Activated CD4-positive, alpha-beta T cell treated with anti-CD3 and anti-CD28 coated beads, Interleukin-2, amount 10 ng/mL, durations not matched to agents 24 days and 14 days (primary cell): ENCODE measurements around the gene RAB39B. TPM values are rescaled to one million over a fixed set of nuclear protein-coding genes. Genes with fewer than 3 reads are reported as not detected.
"Not testable (repeated sequence)": the region's sequence is repeated elsewhere in the genome, so short reads cannot be mapped to it uniquely, and the experiment has no call there.

ENCODE experiments used
- DNase-seq: peaks from one replicate; pipeline ENCODE4 v3.0.0; 2022
- H3K27ac Mint-ChIP-seq: one replicate; pipeline ENCODE4 v1.8.0; 2022; ENCODE audit warnings: mild to moderate bottlenecking, mixed read lengths
- H3K27me3 Mint-ChIP-seq: one replicate; pipeline ENCODE4 v1.8.0; 2022; ENCODE audit warnings: mixed read lengths
- H3K36me3 Mint-ChIP-seq: one replicate; pipeline ENCODE4 v1.8.0; 2022; ENCODE audit warnings: low read depth, mild to moderate bottlenecking, mixed read lengths
- H3K4me1 Mint-ChIP-seq: one replicate; pipeline ENCODE4 v1.8.0; 2021; ENCODE audit warnings: mixed read lengths
- H3K4me3 Mint-ChIP-seq: one replicate; pipeline ENCODE4 v1.8.0; 2022; ENCODE audit warnings: mild to moderate bottlenecking, moderate library complexity, mixed read lengths
- H3K9me3 Mint-ChIP-seq: one replicate; pipeline ENCODE4 v1.8.0; 2021; ENCODE audit warnings: mixed read lengths
- intact Hi-C: fragments of 100-400 bp; cut with micrococcal nuclease; formaldehyde crosslinking; loops from one replicate; pipeline ENCODE4 v1.15.1; 2023
- total RNA-seq: library from RNA; stranded (reverse); gene quantifications from 2 replicates; pipeline ENCODE4 v1.2.3, GENCODE V29; 2022

Gene RAB39B, protein sequence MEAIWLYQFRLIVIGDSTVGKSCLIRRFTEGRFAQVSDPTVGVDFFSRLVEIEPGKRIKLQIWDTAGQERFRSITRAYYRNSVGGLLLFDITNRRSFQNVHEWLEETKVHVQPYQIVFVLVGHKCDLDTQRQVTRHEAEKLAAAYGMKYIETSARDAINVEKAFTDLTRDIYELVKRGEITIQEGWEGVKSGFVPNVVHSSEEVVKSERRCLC
- 9.5 and 9.9 TPM in 2 replicates for total RNA-seq

DNA sequence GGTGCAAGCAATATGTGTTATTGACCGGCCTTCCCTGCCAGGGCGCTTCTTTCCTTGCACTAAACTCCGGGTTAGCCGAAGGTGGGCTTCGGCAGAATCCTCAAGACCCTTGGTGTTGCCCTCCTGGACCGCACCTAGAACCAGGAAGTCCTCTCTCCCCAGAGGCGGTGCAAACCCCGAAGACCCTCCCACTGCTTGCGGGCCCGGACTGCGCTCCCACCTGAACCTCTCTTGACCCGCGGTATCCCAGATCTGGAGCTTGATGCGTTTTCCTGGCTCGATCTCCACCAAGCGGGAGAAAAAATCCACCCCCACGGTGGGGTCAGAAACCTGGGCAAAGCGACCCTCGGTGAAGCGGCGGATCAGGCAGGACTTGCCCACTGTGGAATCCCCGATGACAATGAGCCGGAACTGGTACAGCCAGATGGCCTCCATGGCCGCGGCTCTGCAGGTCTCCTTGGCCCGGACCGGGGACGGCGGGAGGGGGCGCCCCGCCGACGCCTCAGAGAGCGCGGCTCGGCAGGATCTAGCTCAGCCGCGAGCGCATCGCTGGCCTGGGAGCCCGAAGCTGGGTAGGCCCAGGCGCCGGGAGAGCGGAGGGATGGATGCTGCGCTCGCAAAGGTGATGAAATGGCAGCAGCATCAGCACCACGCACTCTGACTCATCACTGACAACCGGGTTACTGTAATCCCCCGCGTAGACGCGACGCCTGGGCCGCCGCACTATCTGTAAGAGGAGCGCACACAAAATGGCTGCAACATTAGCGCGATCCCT, at the start of gene RAB39B:
Gene RAB39B, minus strand, starts transcription at position 638 of the 775 bp plus-strand sequence. Its CDS starts 203 bp downstream, at position 435.
- no peaks in the 10 kb centered on the region for H3K9me3 Mint-ChIP-seq
- H3K27me3 Mint-ChIP-seq = no peaks in the 10 kb centered on the region
- H3K27ac Mint-ChIP-seq = peak within 1 kb of the TSS; percentile 94

DNA sequence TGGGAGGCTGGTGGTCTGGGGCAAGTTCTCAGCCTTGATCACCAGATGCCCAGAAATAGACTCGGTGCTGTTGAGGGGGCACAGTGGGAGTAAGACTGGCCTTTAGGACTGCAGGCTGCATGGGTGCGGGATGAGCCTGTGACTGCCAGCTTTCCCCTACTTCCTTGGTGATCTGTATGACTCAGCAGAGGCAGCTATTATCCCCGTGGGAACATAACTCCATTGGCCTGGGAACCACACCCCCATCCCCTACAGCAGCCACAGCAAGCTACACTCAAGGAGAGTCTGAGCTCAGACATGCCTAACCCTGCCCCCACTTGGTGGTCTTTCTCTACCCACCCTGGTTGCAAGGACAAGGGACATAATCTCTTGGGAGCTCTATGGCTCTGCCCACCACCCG, 49.5 kb upstream of the RAB39B start:
- no peak for DNase-seq
- intact Hi-C loops = no loop called here
- Mint-ChIP-seq H3K4me1 (no peaks in the 10 kb centered on the region), H3K27ac (no peak overlapping the region), H3K27me3 (peaks cover 2% of the 10 kb centered on the region), H3K4me3 (no peak overlapping the region), H3K9me3 (peaks cover 10% of the 10 kb centered on the region), H3K36me3 (no peaks in the 10 kb centered on the region)

More for the DNA sequence above, at the start of gene RAB39B:
- Mint-ChIP-seq H3K36me3 (peaks cover 5% of the 10 kb centered on the region), H3K4me3 (peak within 1 kb of the TSS; percentile 92), H3K4me1 (peaks cover 11% of the 10 kb centered on the region)
- DNase-seq = peak; percentile 89
- intact Hi-C loops = loop anchor here (1.0 kb wide), 1 partner anchor 48 kb away; the partner anchor contains the start of gene VBP1

DNA sequence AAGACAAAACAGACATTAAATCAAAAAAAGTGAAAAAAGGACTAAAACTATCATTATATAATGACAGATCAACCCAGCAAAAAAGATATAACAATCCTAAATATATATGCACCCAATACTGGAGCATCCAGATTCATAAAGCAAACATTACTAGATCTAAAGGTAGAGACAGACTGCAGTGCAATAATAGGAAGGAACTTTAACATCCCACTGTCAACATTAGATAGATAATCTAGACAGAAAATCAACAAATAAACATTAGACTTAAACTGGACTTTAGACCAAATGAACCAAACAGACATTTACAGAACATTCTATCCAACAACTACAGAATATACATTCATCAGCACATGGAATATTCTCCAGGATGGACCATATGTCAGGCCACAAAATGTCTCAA, 29.5 kb upstream of the RAB39B start:
- no peak for DNase-seq
- Mint-ChIP-seq H3K27ac (no peak overlapping the region), H3K4me1 (no peaks in the 10 kb centered on the region), H3K9me3 (no peaks in the 10 kb centered on the region), H3K4me3 (no peak overlapping the region), H3K27me3 (no peaks in the 10 kb centered on the region), H3K36me3 (no peaks in the 10 kb centered on the region)
- intact Hi-C loops = no loop called here

DNA sequence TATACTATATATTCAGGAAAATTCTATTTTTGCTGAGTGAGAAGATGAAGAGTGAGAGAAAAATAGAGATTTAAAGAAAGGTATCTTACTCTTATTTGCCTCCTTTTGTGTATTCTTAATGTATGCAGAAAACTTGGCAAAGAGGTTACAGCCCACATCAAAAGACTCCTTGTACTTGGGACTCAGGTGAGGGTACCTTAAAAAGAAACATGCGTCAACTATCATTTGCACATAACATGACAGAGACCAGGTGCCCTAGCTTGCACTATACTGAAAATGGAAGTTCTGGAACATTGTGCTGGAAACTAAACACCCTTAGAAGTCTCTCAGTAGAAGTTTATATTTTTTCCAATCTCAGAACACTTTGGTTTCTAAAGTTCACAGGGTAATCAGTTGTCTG, 15.6 kb upstream of the RAB39B start:
- Mint-ChIP-seq H3K4me3 (no peak overlapping the region), H3K36me3 (no peaks in the 10 kb centered on the region), H3K27ac (no peak overlapping the region)

DNA sequence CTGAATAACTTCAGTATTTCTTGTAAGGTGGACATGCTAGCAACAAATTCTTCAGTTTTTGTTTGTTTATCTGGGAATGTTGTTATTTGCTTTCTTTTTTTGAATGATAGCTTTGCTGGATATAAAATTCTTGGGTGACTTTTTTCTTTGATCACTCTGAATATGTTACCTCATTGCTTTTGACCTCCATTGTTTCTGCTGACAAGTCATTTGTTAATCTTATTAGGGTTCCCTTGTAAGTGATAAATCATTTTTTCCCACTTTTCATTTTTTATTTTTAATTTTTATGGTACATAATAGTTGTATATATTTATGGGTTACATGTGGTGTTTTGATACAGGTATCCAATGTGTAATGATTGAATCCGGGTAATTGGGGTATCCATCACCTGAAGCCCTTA, 6.7 kb upstream of the RAB39B start:
- no peaks in the 10 kb centered on the region for H3K36me3 Mint-ChIP-seq
- H3K27ac Mint-ChIP-seq = no peak overlapping the region
- intact Hi-C loops = no loop called here
- peaks cover 7% of the 10 kb centered on the region for H3K9me3 Mint-ChIP-seq
- H3K4me3 Mint-ChIP-seq = no peak overlapping the region
- H3K4me1 Mint-ChIP-seq = no peaks in the 10 kb centered on the region
- H3K27me3 Mint-ChIP-seq = no peaks in the 10 kb centered on the region
- DNase-seq = no peak

More for the DNA sequence above, 15.6 kb upstream of the RAB39B start:
- Mint-ChIP-seq H3K4me1 (peaks cover 4% of the 10 kb centered on the region), H3K9me3 (no peaks in the 10 kb centered on the region), H3K27me3 (no peaks in the 10 kb centered on the region)
- intact Hi-C loops = no loop called here
- DNase-seq = no peak

DNA sequence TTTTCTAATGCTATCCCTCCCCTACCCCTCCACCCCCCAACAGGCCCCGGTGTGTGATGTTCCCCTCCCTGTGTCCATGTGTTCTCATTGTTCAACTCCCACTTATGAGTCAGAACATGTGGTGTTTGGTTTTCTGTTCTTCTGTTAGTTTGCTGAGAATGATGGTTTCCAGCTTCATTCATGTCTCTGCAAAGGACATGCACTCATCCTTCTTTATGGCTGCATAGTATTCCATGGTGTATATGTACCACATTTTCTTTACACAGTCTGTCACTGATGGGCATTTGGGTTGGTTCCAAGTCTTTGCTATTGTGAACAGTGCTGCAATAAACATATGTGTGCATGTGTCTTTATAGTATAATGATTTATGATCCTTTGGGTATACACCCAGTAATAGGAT, 3.7 kb upstream of the RAB39B start:
- H3K27me3 Mint-ChIP-seq, H3K27ac Mint-ChIP-seq, H3K4me1 Mint-ChIP-seq, H3K9me3 Mint-ChIP-seq, H3K4me3 Mint-ChIP-seq, intact Hi-C loops, DNase-seq, H3K36me3 Mint-ChIP-seq: not testable (repeated sequence)

DNA sequence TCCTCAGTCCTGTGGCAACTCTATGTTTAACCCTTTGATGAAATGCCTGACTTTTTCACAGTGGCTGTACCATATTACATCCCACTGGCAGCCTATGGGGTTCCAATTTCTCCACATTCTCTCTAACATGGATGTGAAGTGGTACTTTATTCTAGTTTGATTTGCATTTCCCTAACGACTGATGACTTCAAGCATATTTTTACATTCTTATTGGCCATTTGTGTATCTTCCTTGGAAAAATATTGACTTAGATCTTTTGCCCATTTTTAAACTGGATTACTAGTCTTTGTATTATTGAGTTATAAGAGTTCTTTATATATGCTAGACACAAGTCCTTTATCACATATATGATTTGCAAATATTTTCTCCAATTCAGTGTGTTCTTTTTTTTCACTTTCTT, 2.1 kb upstream of the RAB39B start:
- H3K4me3 Mint-ChIP-seq = no peak overlapping the region
- intact Hi-C loops = no loop called here
- no peaks in the 10 kb centered on the region for H3K36me3 Mint-ChIP-seq
- peaks cover 7% of the 10 kb centered on the region for H3K4me1 Mint-ChIP-seq
- DNase-seq = no peak
- H3K27ac Mint-ChIP-seq = no peak overlapping the region
- peaks cover 2% of the 10 kb centered on the region for H3K9me3 Mint-ChIP-seq
- no peaks in the 10 kb centered on the region for H3K27me3 Mint-ChIP-seq

DNA sequence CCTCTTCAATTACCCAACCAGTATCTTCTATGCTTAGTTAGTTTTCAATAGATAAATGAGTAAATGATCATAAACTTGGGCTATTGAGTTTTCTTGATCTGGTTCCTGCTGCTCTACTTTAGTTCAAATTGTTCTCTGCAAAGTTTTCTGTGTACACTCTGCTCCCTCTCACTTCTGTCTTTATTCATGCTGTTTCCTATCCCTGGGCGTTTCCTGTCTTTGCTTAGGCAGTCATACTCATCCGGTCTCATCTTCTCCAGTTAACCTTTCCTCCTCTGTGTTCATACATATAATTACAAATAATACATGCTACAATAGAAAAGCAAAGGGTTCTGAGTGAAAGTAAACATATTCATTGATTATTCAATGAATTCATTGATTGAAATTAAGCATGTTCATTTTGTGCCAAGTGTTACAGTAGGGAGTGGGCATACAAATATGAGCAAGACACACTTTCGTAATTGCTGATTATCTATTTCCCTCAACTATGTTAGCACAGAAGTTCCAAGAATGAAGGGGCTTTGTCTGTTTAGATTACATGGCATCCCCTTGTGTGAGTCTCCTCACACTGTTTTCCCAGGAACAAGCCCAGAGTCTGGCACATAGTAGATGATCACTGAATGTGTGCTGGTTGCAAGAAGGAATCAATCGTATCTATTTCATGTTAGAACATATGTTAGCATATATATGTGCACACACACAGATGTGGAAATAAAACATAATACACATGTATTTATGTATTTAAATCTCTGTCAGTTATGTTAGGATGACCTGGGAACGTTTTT, 1.1 kb downstream of the RAB39B start:
- Mint-ChIP-seq H3K4me1 (peaks cover 11% of the 10 kb centered on the region), H3K9me3 (no peaks in the 10 kb centered on the region), H3K27ac (peak overlapping the region; percentile 94), H3K27me3 (no peaks in the 10 kb centered on the region), H3K36me3 (peaks cover 5% of the 10 kb centered on the region), H3K4me3 (peak overlapping the region; percentile 92)
- DNase-seq = peak; percentile 57
- intact Hi-C loops = loop anchor here (1.0 kb wide), 1 partner anchor 47 kb away; the partner anchor contains the start of gene VBP1

DNA sequence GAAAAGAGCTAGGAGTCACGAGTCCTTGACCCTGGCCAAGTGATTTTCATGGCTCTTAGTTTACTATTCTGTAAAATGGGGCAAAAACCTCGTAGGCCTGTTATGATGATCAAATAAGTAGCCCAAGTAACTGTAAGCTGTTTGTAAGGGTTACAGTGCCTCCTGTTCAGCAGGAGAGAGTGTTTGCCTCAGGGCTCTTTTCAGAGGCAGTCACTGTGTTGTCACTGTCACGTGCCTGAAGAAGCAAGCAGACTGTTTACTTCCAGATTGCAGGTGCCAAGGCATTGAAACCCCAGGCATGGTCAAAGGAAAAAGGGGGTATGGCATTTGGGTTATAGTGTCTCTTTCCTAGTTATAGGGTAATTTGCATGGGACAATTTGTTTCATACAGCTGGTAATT, 4.5 kb downstream of the RAB39B start:
- Mint-ChIP-seq H3K4me3 (no peak overlapping the region), H3K36me3 (peaks cover 9% of the 10 kb centered on the region), H3K9me3 (no peaks in the 10 kb centered on the region), H3K27me3 (no peaks in the 10 kb centered on the region), H3K4me1 (peaks cover 15% of the 10 kb centered on the region), H3K27ac (no peak overlapping the region)
- intact Hi-C loops = no loop called here
- DNase-seq = no peak

DNA sequence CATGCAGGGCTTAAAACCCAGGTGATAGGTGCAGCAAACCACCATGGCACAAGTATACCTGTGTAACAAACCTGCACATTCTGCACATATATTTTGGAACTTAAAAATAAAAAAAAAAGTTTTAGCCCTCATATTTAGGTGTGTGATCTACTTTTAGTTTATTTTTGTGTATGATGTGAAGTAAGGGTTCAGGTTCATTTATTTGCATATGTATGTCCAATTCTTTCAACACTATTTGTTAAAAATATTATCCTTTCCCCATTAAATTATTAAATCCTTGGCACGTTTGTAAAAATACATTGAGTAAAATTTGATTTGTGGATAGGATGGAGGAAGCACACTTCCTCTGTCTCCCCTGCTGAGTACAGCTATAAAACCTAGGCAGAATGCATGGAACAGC, 12.9 kb downstream of the RAB39B start:
- Mint-ChIP-seq H3K4me3 (no peak overlapping the region), H3K4me1 (peaks cover 5% of the 10 kb centered on the region), H3K36me3 (peaks cover 2% of the 10 kb centered on the region), H3K27me3 (no peaks in the 10 kb centered on the region), H3K9me3 (no peaks in the 10 kb centered on the region), H3K27ac (no peak overlapping the region)
- no peak for DNase-seq
- intact Hi-C loops = no loop called here

DNA sequence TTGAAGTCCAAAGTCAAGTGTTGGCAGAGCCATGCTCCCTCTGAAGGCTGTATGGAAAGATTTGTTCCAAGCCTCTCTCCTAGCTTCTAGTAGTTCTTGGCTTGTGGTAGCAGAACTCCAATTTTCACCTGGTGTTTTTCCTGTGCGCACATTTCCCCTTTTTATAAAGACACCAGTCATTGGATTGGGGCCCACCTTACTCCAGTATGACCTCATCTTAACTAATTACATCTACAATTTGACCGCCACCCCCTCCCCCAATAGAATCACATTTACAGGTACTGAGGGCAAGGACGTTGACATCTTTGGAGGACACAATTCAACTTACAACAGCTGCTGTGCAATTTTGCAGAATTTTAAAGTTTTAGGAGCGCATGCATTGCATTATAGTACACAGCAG, 16.8 kb downstream of the RAB39B start:
- intact Hi-C loops = no loop called here

DNA sequence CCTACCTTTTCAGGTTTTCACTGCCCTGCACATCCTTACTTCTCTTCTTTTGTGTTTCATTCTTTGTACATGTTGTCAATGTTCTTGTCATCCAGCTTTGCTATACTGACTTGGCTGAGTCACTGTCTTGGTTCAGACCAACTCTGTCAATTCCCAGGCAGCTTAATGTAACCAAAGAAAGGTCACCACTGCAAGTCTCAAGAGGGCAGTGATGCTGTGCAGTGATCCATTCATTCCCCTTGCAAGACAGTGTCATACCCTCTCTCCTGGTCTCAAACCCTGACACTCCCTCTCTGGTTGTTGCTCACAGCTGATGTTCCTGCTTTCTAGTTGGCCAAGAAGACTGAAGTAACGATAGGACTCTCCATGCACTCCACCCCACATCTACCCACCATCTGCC, 17.5 kb downstream of the RAB39B start:
- no peaks in the 10 kb centered on the region for H3K9me3 Mint-ChIP-seq
- peaks cover 2% of the 10 kb centered on the region for H3K4me1 Mint-ChIP-seq
- intact Hi-C loops = no loop called here
- no peak for DNase-seq
- H3K36me3 Mint-ChIP-seq = no peaks in the 10 kb centered on the region
- no peak overlapping the region for H3K4me3 Mint-ChIP-seq
- H3K27me3 Mint-ChIP-seq = no peaks in the 10 kb centered on the region
- no peak overlapping the region for H3K27ac Mint-ChIP-seq

More for the DNA sequence above, 16.8 kb downstream of the RAB39B start:
- Mint-ChIP-seq H3K4me1 (peaks cover 2% of the 10 kb centered on the region), H3K27me3 (no peaks in the 10 kb centered on the region), H3K27ac (no peak overlapping the region), H3K4me3 (no peak overlapping the region), H3K9me3 (no peaks in the 10 kb centered on the region), H3K36me3 (no peaks in the 10 kb centered on the region)
- DNase-seq = no peak

DNA sequence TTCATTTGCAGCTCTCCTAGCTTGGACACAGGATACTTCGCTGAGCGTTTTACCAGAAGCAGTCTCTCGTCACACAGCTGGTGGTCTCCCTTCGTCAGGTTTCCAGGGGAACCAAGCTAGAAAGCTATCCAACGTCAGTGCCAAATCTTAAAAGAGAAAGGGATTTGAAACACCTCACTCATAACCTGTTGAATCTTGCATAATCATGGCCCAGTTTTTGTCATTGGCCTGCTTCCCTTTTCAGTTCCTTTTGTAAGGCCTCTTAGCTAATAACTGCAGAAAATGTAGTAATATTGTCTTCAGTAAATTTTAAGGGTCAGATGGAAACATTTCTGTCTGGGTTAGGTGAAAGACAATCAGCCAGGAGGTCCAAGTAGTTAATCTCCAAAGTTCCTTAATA, 22.0 kb downstream of the RAB39B start:
- no peak overlapping the region for H3K4me3 Mint-ChIP-seq
- intact Hi-C loops = no loop called here
- H3K36me3 Mint-ChIP-seq = peaks cover 12% of the 10 kb centered on the region
- no peak overlapping the region for H3K27ac Mint-ChIP-seq
- no peak for DNase-seq
- no peaks in the 10 kb centered on the region for H3K27me3 Mint-ChIP-seq
- H3K4me1 Mint-ChIP-seq = peaks cover 2% of the 10 kb centered on the region
- no peaks in the 10 kb centered on the region for H3K9me3 Mint-ChIP-seq

DNA sequence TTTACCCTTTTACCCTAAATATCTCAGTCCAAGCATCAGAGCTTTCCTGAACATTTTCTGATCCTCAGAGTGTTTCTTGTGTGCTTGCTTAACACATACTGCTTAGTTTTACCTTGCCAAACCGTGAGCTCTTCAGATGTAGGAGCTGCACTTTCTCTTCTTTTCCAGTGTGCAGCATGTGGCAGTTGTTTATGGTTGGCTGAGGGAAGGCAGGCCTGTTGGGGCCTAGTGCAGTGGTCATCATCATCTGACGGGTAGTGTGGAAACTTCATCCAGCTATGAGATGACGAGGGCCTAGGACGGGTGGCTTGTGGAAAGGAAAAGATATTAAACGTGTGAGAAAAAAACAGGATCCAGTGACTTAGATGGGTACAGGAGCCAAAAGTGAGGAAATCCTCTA, 26.6 kb downstream of the RAB39B start:
- intact Hi-C loops = no loop called here
- peaks cover 3% of the 10 kb centered on the region for H3K4me1 Mint-ChIP-seq
- no peak overlapping the region for H3K27ac Mint-ChIP-seq
- H3K27me3 Mint-ChIP-seq = no peaks in the 10 kb centered on the region
- DNase-seq = no peak
- H3K4me3 Mint-ChIP-seq = no peak overlapping the region
- H3K36me3 Mint-ChIP-seq = peaks cover 28% of the 10 kb centered on the region
- H3K9me3 Mint-ChIP-seq = no peaks in the 10 kb centered on the region
